HG02885 (cell line): Measurements from ENCODE around the gene FGFR2.
"Not testable (repeated sequence)": the region's sequence is repeated elsewhere in the genome, so short reads cannot be mapped to it uniquely, and the experiment has no call there.

ENCODE experiments used
- ATAC-seq: cut with Tn5 transposase; IDR thresholded peaks from one replicate; pipeline ENCODE4 v1.9.1; 2021; ENCODE audit warnings: mild to moderate bottlenecking; ENCODE audit not compliant: unreplicated experiment, poor library complexity

Gene FGFR2

DNA sequence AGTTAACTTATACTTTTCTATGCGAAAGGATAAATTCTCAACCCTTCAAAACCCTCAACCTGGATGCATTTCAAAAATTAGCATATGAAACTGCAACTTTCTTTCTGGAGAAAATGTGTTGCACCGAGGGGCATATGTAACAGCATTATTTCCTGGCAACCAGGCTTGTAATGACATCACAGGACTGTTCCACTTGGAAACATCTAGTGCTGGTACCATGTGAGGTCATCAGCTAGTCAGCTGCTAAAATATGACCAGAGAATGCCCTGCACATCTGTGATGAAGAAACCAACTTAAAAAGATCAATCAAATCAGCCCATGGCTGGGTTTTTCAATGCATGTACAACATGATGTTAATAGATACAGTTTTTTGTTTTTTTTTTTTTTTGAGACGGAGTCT lies 40.0 kb downstream of the FGFR2 start:
- no peak for ATAC-seq

DNA sequence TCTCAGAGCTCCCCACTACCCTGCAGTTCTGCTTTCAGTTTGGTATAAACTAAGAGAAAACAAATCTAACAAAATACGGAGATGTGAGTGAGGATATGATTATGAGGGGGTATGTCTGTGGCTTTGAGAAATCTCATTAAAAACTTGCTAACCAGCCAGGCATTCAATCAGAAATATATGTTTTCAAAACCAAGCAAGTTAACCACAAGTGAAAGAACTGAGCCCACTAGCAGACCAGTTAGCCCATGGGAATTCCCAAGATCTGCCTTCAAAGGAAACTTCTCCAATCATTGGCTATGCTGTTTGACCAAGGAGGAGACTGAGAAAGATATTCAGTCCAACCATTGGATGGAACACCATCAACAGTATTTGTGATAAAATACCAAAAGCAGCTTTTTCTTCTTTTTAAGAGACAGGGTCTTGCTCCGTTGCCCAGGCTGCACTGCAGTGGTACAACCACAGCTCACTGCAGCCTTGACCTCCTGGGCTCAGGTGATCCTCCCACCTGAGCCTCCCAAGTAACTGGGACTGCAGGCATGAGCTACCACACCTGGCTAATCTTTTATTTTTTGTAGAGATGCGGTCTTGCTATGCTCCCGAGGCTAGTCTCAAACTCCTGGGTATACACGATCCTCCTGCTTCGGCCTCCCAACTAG lies 41.2 kb downstream of the FGFR2 start:
- ATAC-seq = no peak

DNA sequence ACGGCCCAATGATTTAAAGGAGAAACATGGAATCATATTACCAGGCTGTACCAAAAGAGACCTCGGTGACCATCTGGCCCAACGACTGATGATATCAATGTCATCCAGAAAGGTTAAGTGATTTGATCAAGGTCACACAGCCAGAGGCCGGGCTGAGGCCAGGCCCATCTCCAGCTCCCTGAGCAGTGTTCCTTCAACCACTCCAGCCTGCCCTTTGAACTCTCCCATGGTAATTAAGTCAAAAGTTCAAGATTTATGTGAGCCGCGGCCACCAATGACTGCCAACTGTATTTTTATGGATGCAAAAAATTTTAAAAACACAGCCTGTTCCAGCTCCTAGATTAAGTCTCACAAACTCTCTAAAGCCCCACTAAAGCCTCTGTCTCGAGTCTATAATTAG lies 41.8 kb downstream of the FGFR2 start:
- no peak for ATAC-seq

DNA sequence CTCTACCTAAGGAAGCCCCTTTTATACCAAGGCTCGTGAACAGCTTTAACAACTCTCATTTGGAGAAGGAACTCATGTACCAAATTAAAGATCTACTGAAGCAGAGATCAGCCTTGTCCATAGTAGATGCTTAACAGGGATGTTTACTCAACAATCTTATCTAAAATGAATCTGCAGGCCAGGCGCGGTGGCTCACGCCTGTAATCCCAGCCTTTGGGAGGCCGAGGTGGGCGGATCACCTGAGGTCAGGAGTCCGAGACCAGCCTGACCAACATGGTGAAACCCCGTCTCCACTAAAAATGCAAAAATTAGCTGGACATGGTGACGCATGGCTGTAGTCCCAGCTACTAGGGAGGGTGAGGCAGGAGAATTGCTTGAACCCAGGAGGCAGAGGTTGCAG lies 43.3 kb downstream of the FGFR2 start:
- not testable (repeated sequence) for ATAC-seq

DNA sequence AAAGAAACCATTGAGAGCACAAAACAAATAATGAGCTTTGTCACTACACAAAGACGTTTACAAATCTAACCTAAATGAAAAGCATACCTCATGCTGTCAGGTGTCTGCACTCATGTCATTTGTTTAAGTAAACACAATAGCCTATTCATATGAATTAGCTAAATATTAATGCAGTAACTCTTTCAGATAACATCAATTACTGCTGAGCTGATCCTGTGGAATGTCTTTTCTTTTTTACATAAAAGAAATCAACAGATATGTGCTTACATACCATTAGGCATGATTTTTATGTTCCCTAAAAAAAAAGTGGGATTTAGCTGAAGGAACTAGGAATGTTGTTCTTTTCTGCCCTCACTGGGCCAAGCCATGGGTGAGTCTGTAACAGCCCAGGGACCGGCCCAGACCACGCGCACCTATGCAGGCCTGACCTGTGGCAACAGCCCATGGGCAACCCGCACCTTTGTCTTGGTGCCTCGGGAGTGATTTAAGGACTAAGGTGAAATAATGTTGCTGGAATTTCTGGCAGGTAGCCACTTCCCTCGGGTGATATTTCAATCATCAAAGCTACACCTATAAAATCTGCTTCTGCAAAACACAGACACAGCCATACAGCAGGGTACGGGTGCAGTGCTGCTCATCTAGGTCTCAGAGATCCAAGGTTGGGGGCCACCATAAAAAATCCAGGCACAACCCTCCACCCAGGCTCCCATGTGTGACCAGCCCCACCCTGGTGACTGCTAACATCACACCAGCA lies 44.6 kb downstream of the FGFR2 start:
- ATAC-seq = no peak

DNA sequence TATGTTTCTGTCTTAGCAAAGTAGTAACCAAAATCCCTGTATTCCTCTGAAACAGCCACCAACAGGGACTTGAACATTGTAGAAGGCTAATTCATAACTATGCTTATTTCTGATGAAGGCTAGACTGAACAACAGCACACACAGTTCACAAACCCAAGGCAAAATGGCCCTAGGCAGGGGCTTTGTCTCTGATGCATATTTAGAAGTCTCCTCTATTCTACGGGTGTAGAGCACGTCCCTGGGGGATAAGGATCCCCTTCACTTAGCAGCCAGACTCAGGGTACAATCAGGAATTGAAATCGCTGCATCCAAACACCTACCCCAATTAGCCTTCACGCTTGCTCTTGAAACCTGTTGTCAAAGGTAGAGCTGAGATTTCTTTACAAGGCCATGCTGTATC lies 45.5 kb downstream of the FGFR2 start:
- ATAC-seq = no peak

DNA sequence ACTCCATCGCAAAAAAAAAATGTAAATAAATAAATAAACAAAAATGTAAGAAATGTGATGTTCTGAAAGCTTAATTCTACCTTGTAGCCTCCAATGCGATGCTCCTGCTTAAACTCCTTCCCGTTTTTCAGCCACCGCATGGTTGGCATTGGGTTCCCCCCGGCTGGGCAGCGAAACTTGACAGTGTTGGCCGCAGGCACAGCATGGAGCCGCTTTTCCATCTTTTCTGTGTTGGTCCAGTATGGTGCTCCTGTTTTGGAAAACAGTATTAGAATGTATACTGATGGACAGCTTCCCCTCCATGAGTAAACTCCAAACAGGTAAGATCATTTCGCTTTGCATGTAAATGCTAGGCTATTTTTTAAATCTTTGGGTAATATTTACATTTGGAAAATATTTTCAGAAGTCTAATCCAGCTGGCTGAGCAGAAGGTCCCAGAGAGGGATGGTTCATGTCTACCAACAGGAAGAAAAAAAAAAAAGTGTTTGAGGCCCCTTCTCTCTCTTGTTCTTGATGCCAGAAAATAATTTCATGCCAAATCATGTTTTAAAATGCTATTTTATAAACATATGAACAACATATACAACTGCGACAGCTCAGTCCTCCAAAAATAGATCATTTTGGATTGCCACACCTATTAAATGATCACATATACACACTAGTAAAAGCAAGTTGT lies 46.9 kb downstream of the FGFR2 start:
- ATAC-seq = no peak

DNA sequence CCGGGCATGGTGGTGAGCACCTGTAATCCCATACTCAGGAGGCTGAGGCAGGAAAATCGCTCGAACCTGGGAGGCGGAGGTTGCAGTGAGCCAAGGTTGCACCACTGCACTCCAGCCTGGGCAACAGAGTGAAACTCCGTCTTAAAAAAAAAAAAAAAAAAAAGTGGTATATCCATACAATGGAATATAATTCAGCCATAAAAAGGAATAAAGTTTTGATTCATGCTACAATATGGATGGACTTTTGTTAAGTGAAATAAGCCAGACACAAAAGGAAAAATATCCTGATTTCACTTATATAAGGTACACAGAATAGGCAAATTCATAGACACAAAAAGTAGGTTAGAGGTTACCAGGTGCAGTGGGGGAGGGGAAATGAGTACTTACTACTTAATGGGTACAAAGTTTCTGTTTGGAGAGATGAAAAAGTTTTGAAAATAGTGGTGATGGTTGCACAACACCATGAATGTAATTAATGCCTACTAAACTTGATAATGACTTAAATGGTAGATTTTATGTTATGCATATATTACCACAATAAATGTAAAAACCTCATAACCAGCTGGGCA lies 53.9 kb downstream of the FGFR2 start:
- ATAC-seq = no peak

DNA sequence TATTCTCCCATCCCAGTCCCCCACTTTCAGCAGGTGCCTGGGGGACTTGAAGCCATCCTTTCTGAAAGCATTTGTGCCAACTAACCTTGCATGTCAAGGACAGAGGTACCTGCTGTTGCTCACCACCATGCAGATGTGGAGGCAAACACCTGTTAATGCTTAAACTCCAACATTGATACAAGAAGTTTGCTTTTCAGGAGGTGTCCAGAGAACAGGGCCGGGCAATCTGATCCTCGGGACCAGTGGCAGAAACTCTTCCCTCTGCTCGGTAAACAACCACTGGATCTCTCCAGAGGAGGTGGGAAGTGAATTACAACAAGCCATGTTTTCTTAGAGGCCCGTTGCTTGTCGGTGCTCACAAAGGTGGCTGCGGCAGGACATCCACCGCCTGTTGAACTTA lies 54.7 kb downstream of the FGFR2 start:
- no peak for ATAC-seq

DNA sequence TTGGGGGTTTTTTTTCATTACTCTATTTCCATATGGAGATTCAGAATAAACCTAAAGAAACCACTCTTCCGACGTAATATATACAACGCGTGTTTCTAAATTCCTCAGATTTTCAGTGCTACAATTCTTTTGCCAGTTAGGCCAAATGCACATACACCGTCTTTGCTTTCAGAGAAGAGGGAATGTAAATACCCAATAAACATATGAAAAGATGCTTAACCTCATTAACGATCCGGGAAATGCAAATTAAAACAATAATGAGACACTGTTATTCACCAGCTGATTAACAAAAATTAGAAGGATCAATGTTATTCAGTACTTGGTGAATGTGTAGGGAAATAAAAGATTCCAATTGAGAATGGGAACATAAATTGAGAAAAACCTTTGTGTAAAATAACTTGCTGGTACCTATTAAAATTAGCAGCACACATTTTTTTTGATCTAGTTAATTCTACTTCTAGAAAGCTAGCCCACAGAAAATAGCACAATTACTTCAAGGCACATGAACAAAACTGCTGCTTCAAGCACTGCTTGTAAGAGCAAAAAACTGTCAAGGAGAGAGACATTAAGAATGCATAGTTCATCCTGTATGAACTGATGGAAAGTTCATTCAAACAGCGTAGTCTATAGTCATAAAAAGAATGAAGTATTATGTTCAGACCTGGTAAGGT lies 56.7 kb downstream of the FGFR2 start:
- ATAC-seq = no peak

DNA sequence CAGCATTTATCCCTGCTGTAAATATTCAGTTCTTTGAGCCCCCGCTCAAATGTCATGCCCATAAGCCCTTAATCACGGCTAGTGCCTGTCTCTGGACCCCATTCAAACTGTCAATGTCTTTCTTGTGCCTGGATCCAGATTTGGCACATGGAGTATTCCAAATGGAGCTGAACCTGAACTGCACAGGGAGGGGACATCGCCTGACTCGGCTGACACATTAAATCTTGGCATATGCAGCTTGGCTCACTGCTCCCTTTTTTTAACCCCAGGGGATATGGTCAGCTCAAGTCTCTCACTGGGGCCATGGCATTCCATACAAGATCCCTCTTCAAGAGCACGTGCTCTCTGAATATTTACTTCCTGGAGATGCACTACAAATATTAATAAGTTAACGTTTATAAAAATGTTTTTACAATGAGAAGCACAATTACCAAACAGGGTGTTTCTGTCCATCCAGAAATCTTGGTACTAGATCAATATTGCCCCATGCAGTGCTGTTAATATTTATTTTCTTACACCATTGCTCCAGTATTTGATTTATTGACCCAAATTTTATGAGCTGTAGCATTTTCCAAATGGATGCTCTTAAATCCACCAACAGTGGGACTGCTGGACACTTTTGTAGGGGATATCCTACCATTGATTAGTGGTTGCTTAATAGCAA lies 57.4 kb downstream of the FGFR2 start:
- ATAC-seq = no peak

DNA sequence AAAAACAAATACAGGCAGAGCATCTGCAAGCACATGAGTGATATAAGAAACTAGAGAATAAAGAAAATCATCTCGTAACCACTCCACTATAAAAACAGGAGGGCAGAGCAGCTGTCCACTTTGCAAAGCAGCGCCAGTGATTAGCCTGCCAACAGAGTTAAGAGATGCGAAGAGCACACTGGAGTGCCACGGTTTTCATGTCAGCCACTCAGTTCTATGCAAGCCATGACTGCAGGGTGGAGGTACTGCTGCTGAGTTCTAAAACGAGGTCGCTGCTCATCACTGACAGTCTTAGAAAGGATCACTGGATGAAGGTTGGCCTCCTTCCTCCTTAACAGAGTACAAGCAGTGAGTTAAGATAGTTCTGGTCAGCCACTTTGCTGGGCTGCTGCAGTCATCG lies 58.5 kb downstream of the FGFR2 start:
- no peak for ATAC-seq

DNA sequence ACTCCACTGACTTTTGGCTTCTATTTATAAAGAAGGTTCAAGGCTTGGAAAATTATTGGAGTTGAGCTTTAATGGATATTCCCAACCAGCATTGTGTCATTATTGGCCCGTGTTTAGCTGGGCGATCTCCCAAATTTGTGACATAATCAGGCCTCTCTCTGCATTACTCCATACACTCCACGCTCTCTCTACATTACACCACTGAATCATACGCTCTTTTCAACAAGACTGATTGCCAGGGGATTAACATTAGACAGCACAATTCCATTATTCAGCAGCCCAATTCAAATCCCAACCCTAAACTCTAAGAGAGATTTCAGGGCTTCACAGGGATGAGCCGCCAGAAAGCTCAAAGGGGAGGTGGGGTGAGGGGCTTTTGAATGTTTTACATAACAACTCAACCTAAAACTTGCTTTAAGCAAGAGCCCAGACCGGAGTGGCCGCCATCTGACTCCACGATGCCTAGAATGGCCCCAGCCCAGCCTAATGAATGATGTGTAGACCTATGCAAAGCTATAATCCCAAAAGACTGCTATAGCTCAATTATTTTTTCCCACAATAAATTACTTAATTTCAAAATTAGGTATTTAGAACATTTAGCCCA lies 61.8 kb downstream of the FGFR2 start:
- ATAC-seq = no peak

DNA sequence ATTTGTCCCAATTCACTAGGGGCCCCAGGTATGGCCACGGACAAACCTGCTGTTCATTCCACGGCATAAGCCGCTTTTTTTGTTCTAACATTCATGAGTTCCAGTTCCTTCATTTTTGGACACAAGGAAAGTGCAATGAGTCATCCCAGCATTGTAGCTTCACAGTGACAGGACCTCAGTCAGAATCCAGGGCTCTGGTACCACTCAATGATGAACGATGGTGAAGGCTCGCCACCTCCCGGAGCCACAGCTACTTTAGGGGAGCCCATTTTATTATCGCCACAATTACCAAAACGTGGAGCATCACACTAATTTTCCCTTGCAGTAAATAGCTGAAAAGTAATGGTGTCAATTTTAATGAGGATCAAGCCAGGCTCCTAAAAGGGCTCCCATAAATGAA lies 62.9 kb downstream of the FGFR2 start:
- ATAC-seq = no peak

DNA sequence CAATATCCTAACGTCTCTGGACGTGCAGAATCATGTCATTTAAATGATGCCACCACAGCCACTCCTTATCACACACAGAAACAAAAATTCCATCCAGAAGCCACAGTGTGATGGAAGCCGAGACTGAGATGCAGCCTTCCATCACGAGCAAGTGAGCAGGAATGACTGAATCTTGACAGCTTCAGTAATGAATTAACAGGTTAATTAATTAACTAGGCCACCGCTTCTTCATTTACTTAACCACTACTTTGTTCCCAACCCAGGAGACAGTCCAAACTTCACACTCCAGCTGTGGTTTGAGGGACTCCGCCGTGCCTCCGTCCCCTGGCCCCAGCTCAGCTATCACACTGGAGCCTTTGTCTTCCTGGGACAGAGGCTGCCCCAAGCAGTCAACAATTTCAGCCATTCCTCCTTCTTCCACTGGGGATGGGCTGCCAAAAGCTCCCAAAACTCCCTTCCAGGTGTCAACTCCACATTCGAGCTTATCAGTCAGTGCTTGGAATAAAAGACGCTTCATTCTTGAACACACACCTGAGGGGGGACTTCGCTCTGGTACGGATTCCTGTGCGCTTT lies 65.9 kb downstream of the FGFR2 start:
- no peak for ATAC-seq

DNA sequence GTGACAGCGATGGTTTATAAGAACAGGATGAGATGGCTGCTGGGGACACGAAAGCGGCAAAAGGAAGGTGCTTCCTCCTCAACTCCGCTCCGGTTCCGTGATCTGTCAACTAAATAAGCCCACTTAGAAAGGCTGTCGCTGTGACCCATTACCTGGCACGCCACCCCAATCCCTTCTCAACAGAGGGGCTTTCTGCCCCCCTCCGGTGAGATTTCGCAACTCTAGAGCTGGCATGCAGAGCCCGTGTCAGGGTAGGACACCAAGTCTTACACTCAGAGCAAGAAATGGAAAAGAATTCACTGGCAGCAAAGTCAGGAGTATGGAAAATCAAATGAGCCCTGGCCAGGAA lies 66.4 kb downstream of the FGFR2 start:
- ATAC-seq = no peak

DNA sequence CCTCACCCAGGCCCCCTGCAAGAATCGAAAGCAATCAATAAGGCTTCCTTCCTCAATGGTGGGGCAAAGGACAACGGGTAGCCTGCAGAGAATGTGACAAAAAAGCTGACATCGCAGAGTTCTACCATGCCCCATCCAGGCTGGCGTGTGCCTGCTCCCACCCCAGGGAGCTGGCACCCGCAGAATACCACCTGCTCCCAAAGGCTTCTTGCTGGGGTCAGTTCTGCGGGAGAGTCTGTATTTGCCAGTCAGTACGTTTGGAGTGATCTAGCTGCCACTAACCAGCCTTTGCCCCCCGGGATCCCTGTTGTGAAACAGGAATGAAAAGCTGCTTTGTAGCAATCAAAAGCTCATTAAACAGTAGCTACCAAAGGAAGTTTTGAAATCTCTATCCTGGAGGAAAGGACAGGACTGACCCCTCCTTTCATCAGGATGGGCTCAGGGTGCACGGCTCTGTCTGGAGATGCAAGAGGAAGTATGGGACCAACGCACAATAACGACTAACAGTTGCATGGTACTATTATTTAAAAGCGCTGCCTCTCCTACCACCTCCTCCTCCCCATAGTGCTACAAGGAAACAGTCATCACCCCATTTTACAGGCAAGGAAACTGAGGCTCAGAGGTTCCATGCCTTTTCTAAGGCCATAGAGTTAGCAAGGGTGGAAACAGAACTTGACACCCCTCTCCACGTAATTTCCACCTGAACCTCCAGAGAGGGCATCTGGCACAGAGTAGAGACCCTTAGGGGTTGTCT lies 67.0 kb downstream of the FGFR2 start:
- no peak for ATAC-seq

DNA sequence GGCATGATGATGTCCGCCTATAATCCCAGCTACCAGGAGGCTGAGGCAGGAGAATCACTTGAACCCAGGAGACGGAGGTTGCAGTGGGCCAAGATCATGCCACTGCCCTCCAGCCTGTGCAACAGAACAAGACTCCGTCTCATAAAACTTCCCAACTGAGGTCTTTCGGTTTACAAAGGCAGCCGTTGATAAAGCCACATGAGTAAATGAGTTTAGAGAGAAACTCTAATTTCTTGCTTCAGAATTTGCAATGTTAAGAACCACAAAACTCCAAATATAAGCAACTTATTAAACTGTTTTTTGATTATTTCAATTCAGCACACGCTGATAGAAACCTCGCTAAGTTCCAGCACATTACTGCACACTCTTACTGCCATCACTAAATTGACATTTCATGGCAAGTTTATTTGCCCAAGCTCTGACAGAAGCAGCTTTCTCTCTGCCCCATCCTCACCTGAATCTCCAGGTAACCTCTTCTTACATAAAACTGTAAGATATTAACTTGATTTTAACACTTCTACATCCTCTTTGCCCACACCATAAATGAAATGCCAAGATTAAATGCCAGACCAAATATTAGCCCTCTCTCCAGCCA lies 67.7 kb downstream of the FGFR2 start:
- no peak for ATAC-seq

DNA sequence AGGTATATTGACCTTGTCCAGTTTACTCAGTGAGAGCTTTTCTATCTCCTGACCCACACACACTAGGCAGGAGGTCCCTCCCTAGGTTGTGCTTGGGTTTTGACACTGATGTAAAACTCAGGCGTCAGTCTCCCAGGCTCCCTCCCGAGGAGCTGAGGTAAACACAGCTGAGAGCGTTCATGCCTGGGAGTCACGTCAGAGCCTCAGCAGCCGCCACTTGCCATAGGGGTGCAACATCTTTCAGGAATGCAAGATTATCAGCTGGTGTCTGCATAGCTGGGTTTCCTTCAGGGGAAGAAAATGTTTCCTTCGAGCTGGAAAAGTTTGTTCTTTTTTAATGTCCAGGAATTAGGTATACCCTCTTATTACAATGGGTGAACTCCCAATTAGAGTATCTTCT lies 70.6 kb downstream of the FGFR2 start:
- ATAC-seq = no peak
